Measurements from ENCODE around the gene OSBPL6. TPM values are rescaled to one million over a fixed set of nuclear protein-coding genes. Genes with fewer than 3 reads are reported as not detected.

Gene OSBPL6
- polyA plus RNA-seq (11.8 and 12.8 TPM in 2 replicates), polyA minus RNA-seq (14.1 and 18.4 TPM in 2 replicates)

GRCh38 chr2:178193823-178194599 lies at the start of gene OSBPL6:
Gene OSBPL6, plus strand, starts transcription at chr2:178194512. Its CDS starts 111,673 bp downstream, at chr2:178306185.
- no peaks in the 10 kb centered on the region for H3K79me2 ChIP-seq (replicated peaks; ENCODE audit: insufficient read depth, low read length)
- peak; percentile 20 for TF ChIP-seq EP300 (conservative IDR thresholded peaks at IDR 0.05; ENCODE audit: poor library complexity, severe bottlenecking)
- peak; percentile 69 for TF ChIP-seq RAD21 (conservative IDR thresholded peaks at IDR 0.05)
- peak; percentile 71 for TF ChIP-seq POLR2AphosphoS5 (IDR thresholded peaks at IDR 0.05)
- peak; percentile 39 for TF ChIP-seq SMC3 (conservative IDR thresholded peaks at IDR 0.05; ENCODE audit: poor library complexity)
- peak; percentile 70 for TF ChIP-seq CTCF (IDR thresholded peaks at IDR 0.05; ENCODE audit: poor library complexity, severe bottlenecking)
- no peak for TF ChIP-seq REST (IDR thresholded peaks at IDR 0.05; ENCODE audit: borderline replicate concordance)
- no peak for TF ChIP-seq EZH2 (IDR thresholded peaks at IDR 0.05; ENCODE audit: borderline replicate concordance, insufficient read depth, low read length, poor library complexity, severe bottlenecking)
- TF ChIP-seq TAF1 (IDR thresholded peaks at IDR 0.05; ENCODE audit: low read depth), result no peak
- TF ChIP-seq MXI1 (conservative IDR thresholded peaks at IDR 0.05; ENCODE audit: poor library complexity, severe bottlenecking), result peak; percentile 68
- H2AFZ ChIP-seq (ENCODE audit: low read depth, low read length), result peak within 1 kb of the TSS; percentile 65
- no peaks in the 10 kb centered on the region for H3K36me3 ChIP-seq (ENCODE audit: insufficient read depth, low read length)
- no peaks in the 10 kb centered on the region for H3F3A ChIP-seq (ENCODE audit: insufficient read depth, low read length, poor library complexity, severe bottlenecking)
- peak within 1 kb of the TSS; percentile 83 for H3K9ac ChIP-seq (ENCODE audit: low read length)
- H4K20me1 ChIP-seq (ENCODE audit: insufficient read depth), result no peaks in the 10 kb centered on the region
- H3K4me2 ChIP-seq (ENCODE audit: low read length), result peak within 1 kb of the TSS; percentile 96
- H3K27ac ChIP-seq (ENCODE audit: low read length), result peak within 1 kb of the TSS; percentile 57
- H3K4me3 ChIP-seq (ENCODE audit: low read length), result peak within 1 kb of the TSS; percentile 98
- no peaks in the 10 kb centered on the region for H3K9me3 ChIP-seq (ENCODE audit: low read length)
- H3K9me2 ChIP-seq (ENCODE audit: insufficient read depth, low read length), result no peaks in the 10 kb centered on the region
- H3K27me3 ChIP-seq (ENCODE audit: insufficient read depth, low read depth, low read length), result peaks cover 26% of the 10 kb centered on the region

DNA sequence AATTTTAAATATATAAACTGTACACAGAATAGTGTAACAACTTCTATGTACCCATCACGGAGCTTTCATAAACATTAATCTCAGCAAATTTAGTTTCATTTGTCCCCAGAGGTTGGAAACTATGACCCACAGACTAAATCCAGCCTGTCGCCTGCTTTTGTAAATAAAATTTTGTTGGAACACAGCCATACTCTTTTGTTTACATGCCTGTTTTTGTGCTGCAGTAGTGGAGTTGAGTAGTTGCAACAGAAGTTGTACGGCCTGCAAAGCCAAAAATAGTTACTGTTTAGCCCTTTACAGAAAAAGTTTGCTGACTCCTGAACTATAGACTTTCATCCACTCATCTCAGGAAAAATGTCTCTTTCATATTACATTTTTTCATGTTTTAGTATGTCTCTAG lies 42.3 kb upstream of the OSBPL6 start:
- Histone ChIP-seq H3K79me2 (replicated peaks; ENCODE audit: insufficient read depth, low read length) (no peaks in the 10 kb centered on the region), H3K9ac (ENCODE audit: low read length) (no peak overlapping the region), H3K4me2 (ENCODE audit: low read length) (no peak overlapping the region), H4K20me1 (ENCODE audit: insufficient read depth) (no peaks in the 10 kb centered on the region), H3K27me3 (ENCODE audit: insufficient read depth, low read depth, low read length) (no peaks in the 10 kb centered on the region), H3K27ac (ENCODE audit: low read length) (no peak overlapping the region), H3K4me3 (ENCODE audit: low read length) (no peak overlapping the region), H3F3A (ENCODE audit: insufficient read depth, low read length, poor library complexity, severe bottlenecking) (no peaks in the 10 kb centered on the region), H3K9me3 (ENCODE audit: low read length) (no peaks in the 10 kb centered on the region), H3K36me3 (ENCODE audit: insufficient read depth, low read length) (no peaks in the 10 kb centered on the region), H3K9me2 (ENCODE audit: insufficient read depth, low read length) (no peaks in the 10 kb centered on the region), H2AFZ (ENCODE audit: low read depth, low read length) (no peak overlapping the region)
- TF ChIP-seq RAD21 (conservative IDR thresholded peaks at IDR 0.05) (no peak), EP300 (conservative IDR thresholded peaks at IDR 0.05; ENCODE audit: poor library complexity, severe bottlenecking) (no peak), TAF1 (IDR thresholded peaks at IDR 0.05; ENCODE audit: low read depth) (no peak), SMC3 (conservative IDR thresholded peaks at IDR 0.05; ENCODE audit: poor library complexity) (no peak), POLR2AphosphoS5 (IDR thresholded peaks at IDR 0.05) (no peak), REST (IDR thresholded peaks at IDR 0.05; ENCODE audit: borderline replicate concordance) (no peak), CTCF (IDR thresholded peaks at IDR 0.05; ENCODE audit: poor library complexity, severe bottlenecking) (no peak), MXI1 (conservative IDR thresholded peaks at IDR 0.05; ENCODE audit: poor library complexity, severe bottlenecking) (no peak)
